DOHH2 (cell line): ENCODE measurements around the gene CCDC24.
A peak's percentile ranks its signal among the peaks of the same experiment; 100 is the strongest.

ENCODE experiments used
- H3F3A ChIP-seq: fragments of 200-600 bp; sonication (generic), shearing (Covaris generic); 2 replicates; pipeline ENCODE4 v1.6.0; 2016; ENCODE audit warnings: antibody characterized with exemption, mild to moderate bottlenecking; ENCODE audit not compliant: control insufficient read depth, insufficient read depth
- H3K27ac ChIP-seq: fragments of 200-600 bp; sonication (generic); 2 replicates; pipeline ENCODE4 v1.5.1; 2014; ENCODE audit warnings: low read depth, mild to moderate bottlenecking, low read length, moderate library complexity
- H3K27me3 ChIP-seq: fragments of 200-600 bp; sonication (generic); 2 replicates; pipeline ENCODE4 v1.6.1; 2014; ENCODE audit warnings: mild to moderate bottlenecking, low read length, mixed read lengths; ENCODE audit not compliant: control insufficient read depth
- H3K36me3 ChIP-seq: fragments of 200-600 bp; sonication (generic); 2 replicates; pipeline ENCODE4 v1.6.1; 2014; ENCODE audit warnings: mild to moderate bottlenecking, low read length, moderate library complexity, mixed read lengths; ENCODE audit not compliant: control insufficient read depth
- H3K4me1 ChIP-seq: fragments of 200-600 bp; sonication (generic); 2 replicates; pipeline ENCODE4 v1.6.1; 2014; ENCODE audit warnings: mild to moderate bottlenecking, low read length, mixed read lengths; ENCODE audit not compliant: control insufficient read depth
- H3K4me2 ChIP-seq: fragments of 200-600 bp; sonication (generic); 2 replicates; pipeline ENCODE4 v1.6.0; 2014; ENCODE audit warnings: mild to moderate bottlenecking, low read length, moderate library complexity
- H3K4me3 ChIP-seq: fragments of 200-600 bp; sonication (generic); 2 replicates; pipeline ENCODE4 v1.5.1; 2014; ENCODE audit warnings: mild to moderate bottlenecking, low read length, mixed read lengths
- H3K79me2 ChIP-seq: fragments of 200-600 bp; sonication (generic); 2 replicates; pipeline ENCODE4 v1.6.1; 2014; ENCODE audit warnings: mild to moderate bottlenecking, low read length, mixed read lengths; ENCODE audit not compliant: control insufficient read depth
- H3K9me2 ChIP-seq: fragments of 200-600 bp; sonication (generic); replicated peaks from 2 replicates; pipeline ENCODE4 v1.6.1; 2014; ENCODE audit warnings: mild to moderate bottlenecking, low read length, mixed read lengths; ENCODE audit not compliant: control insufficient read depth
- H3K9me3 ChIP-seq: fragments of 200-600 bp; sonication (generic); 2 replicates; pipeline ENCODE4 v1.6.1; 2014; ENCODE audit warnings: antibody characterized with exemption, low read length, mixed read lengths; ENCODE audit not compliant: control insufficient read depth, insufficient read depth
- H4K20me1 ChIP-seq: fragments of 200-600 bp; sonication (generic); 2 replicates; pipeline ENCODE4 v1.6.0; 2014; ENCODE audit warnings: low read depth, mild to moderate bottlenecking, antibody characterized with exemption, low read length, moderate library complexity; ENCODE audit not compliant: control insufficient read depth, insufficient read depth
- EZH2phosphoT487 ChIP-seq: fragments of 200-600 bp; sonication (generic); IDR thresholded peaks from 2 replicates; pipeline ENCODE4 v1.6.1; 2017; ENCODE audit warnings: borderline replicate concordance, mild to moderate bottlenecking, antibody characterized with exemption, low read length, moderate library complexity, mixed read lengths
- TF ChIP-seq, protein P1 (sequence below): fragments of 200-600 bp; sonication (generic); IDR thresholded peaks from one replicate; pipeline ENCODE4 v1.5.1; 2014; ENCODE audit warnings: antibody characterized with exemption, mild to moderate bottlenecking, low read depth, low read length; ENCODE audit not compliant: poor library complexity, severe bottlenecking

CCDC24 gene

DNA sequence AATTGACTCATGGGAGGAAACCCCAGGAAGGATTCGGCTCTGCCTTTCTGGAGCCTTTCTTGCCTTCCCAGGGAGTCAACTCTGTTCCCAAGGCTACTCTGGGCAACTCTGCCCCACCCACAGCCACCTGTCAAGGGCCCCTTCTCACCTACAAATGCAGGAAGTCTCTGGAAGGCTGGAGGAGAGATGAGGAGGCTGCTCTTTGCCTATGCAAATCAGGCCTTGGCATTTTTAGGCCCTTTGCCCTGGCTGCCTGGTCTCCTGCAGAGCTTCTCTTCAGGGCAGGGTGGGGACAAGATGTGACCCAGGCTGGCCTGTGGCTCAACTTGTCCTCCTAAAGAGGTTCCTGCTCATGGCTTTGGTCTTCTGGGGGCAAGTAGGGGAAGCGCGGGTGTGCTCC lies 34.4 kb downstream of the CCDC24 start:
- no peaks in the 10 kb centered on the region for H3K79me2 ChIP-seq
- H3F3A ChIP-seq = no peaks in the 10 kb centered on the region
- no peaks in the 10 kb centered on the region for H4K20me1 ChIP-seq
- no peaks in the 10 kb centered on the region for H3K9me3 ChIP-seq
- peak overlapping the region; percentile 37 for H3K4me2 ChIP-seq
- H3K4me1 ChIP-seq = peaks cover 18% of the 10 kb centered on the region
- H3K36me3 ChIP-seq = no peaks in the 10 kb centered on the region
- no peak overlapping the region for H3K27ac ChIP-seq
- H3K27me3 ChIP-seq = peaks cover under 1% of the 10 kb centered on the region; the same call in 1 of the 2 replicates
- H3K9me2 ChIP-seq = no peaks in the 10 kb centered on the region
- H3K4me3 ChIP-seq = no peak overlapping the region
- no peak for TF ChIP-seq EZH2phosphoT487
- TF ChIP-seq, protein P1, sequence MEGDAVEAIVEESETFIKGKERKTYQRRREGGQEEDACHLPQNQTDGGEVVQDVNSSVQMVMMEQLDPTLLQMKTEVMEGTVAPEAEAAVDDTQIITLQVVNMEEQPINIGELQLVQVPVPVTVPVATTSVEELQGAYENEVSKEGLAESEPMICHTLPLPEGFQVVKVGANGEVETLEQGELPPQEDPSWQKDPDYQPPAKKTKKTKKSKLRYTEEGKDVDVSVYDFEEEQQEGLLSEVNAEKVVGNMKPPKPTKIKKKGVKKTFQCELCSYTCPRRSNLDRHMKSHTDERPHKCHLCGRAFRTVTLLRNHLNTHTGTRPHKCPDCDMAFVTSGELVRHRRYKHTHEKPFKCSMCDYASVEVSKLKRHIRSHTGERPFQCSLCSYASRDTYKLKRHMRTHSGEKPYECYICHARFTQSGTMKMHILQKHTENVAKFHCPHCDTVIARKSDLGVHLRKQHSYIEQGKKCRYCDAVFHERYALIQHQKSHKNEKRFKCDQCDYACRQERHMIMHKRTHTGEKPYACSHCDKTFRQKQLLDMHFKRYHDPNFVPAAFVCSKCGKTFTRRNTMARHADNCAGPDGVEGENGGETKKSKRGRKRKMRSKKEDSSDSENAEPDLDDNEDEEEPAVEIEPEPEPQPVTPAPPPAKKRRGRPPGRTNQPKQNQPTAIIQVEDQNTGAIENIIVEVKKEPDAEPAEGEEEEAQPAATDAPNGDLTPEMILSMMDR = no peak

DNA sequence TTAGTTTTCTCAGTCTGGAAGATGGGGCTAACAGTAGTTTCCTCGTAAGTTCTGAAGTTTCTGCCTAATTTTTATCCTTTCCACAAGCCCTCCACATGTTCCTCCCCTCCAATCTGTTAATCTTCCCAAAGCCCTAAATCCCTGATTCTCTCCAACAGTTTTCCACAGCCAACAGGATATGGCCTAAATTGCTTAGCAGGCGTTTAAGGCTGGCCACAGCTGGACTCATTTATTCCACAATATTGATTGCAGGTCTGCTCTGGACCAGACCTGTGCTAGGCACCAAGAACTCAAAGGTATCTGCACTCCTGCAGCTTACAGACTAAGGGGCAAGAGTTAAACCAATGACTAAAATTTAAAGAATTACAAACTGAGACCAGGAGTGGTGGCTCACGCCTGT lies 35.9 kb downstream of the CCDC24 start:
- Histone ChIP-seq H3K79me2 (no peaks in the 10 kb centered on the region), H3K4me3 (no peak overlapping the region), H3F3A (no peaks in the 10 kb centered on the region; the same call in 1 of the 2 replicates), H3K27ac (no peak overlapping the region), H3K9me2 (no peaks in the 10 kb centered on the region), H3K4me1 (peaks cover 28% of the 10 kb centered on the region), H3K36me3 (no peaks in the 10 kb centered on the region), H3K4me2 (no peak overlapping the region), H3K27me3 (peaks cover 15% of the 10 kb centered on the region), H4K20me1 (no peaks in the 10 kb centered on the region), H3K9me3 (no peaks in the 10 kb centered on the region)
- TF ChIP-seq, protein P1 = no peak
- no peak for TF ChIP-seq EZH2phosphoT487

DNA sequence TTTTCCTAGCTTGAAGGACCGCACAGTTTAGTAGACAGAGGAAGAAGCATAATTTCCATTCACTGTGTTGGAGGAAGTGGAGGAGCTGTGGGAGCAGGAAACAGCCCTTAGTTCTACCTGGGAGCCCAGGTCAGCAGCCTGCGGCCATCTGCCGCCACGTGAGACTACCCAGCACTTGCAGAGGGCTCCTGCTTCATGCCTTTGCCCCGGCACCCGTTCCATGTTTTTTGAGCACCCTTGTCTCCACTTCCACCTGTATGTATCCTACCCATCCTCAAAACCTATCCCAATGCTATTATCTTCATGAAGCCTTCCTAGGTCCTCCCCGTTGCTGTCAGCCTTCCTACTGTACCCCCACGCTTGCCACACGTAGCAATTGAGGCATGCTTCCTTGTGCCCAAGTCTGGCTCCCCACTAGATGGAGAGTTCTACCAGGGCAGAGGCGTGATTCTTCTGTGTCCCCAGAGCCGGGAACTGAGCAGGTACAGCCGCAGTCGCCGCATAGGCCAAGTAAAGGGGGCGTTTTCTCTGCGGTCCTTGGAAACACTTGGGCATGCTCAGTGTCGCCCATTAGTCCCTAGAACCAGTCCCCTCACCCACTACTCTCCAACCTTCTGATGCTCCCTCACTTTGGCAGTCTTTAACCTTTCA lies 38.0 kb downstream of the CCDC24 start:
- TF ChIP-seq, protein P1 = no peak
- TF ChIP-seq EZH2phosphoT487 = no peak
- Histone ChIP-seq H4K20me1 (no peaks in the 10 kb centered on the region), H3K4me2 (peak overlapping the region; percentile 99), H3K4me3 (peak overlapping the region; percentile 80), H3K9me2 (no peaks in the 10 kb centered on the region), H3K4me1 (peaks cover 28% of the 10 kb centered on the region), H3K27me3 (peaks cover 17% of the 10 kb centered on the region), H3F3A (no peaks in the 10 kb centered on the region; the same call in 1 of the 2 replicates), H3K9me3 (no peaks in the 10 kb centered on the region), H3K27ac (peak overlapping the region; percentile 55), H3K36me3 (no peaks in the 10 kb centered on the region), H3K79me2 (no peaks in the 10 kb centered on the region)
